ENCODE results near the gene NKAIN4.

Gene NKAIN4

GRCh38 chr20:63288581-63289251, 34.5 kb upstream of the NKAIN4 start:
- no peak overlapping the region for H3K27ac ChIP-seq
- no peak for TF ChIP-seq ZFX (IDR thresholded peaks at IDR 0.05; ENCODE audit: borderline replicate concordance)
- no peak for TF ChIP-seq CTCF (IDR thresholded peaks at IDR 0.05)

DNA sequence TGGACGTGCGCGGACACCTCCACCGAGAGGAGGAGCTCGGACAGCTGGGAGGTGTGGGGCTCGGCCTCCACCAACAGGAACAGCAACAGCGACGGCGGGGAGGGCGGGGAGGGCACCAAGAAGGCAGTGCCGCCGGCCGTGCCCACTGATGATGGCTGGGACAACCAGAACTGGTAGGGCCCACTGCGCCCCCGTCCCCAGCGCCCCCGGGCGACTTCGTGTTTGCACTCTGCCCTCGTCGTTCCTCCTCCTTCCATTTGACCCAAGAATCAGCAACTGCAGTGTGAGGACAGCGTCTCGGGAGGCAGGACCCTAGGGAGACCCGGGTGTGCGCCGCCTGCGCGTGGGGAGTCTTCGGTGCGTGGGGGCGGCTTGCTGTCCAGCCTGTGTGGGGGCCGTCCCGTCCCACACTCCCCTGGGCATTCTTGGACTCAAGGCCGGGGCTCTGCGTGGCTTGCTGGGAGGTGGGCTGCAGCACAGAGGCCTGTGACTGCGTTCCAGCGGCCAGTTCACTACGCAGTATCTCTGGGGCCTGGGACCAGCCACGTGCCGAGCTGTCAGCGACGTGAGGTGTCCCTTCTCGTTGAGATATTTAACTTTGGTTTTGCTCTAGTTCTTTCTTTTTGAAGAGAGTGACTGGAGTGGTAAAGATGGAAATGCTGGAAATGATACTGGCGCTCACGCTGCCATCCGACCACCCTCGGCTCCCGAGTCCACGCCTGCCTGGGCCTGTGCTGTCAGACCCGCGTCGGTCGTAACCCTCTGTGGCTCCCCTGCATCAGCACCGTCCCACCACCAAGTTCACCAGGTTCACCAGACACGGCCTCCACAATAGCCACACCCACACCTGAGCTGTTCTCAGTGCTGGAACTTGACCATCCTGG, 33.7 kb upstream of the NKAIN4 start:
- no peak for TF ChIP-seq ZFX (IDR thresholded peaks at IDR 0.05; ENCODE audit: borderline replicate concordance)
- TF ChIP-seq CTCF (IDR thresholded peaks at IDR 0.05) = no peak
- no peak overlapping the region for H3K27ac ChIP-seq

DNA sequence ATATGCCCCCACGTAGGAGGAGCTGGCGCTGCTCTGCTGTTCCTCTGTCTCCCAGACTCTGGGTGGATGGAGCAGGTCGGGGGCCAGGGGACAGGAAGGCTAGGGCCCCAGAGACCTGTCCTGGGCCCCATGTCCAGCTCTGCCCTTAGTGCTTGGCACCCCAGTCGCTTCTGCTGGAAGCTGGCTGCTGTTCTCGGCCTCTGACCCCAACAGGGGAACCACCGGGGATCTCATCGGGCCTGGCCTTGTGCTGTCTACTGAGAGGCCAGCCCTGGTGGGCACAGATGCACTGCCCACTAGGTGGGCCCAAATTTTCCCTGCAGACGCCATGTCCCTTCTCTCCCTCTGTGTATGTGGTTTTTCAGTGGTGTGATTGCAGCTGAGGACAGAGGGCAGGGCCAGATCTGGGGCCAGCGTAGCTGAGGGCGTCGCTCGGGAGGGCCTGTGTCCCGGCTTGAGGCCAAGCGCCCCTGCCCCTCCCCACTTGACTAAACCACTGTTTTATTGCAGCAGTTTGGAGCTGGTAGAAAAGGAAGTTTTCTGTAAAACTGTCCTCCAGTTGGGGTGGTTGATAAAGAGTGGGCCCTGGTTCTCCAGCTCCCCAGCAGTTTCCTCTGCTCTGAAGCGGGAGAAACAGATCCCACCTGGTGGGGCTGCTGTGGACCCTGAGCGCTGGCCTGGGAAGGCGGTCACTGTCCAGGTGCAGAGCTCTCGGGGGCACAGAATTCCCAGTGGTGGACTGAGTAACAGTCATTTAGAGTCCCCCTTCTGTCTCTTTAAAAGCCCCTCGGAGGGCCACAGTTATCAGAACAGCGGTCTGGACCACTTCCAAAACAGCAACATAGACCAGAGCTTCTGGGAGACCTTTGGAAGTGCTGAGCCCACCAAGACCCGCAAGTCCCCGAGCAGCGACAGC, 32.8 kb upstream of the NKAIN4 start:
- no peak overlapping the region for H3K27ac ChIP-seq
- TF ChIP-seq ZFX (IDR thresholded peaks at IDR 0.05; ENCODE audit: borderline replicate concordance) = no peak
- TF ChIP-seq CTCF (IDR thresholded peaks at IDR 0.05) = no peak

- no peak for TF ChIP-seq ZFX (IDR thresholded peaks at IDR 0.05; ENCODE audit: borderline replicate concordance)
- no peak overlapping the region for H3K27ac ChIP-seq
Measured at GRCh38 chr20:63285636-63286615, 31.7 kb upstream of the NKAIN4 start.

DNA sequence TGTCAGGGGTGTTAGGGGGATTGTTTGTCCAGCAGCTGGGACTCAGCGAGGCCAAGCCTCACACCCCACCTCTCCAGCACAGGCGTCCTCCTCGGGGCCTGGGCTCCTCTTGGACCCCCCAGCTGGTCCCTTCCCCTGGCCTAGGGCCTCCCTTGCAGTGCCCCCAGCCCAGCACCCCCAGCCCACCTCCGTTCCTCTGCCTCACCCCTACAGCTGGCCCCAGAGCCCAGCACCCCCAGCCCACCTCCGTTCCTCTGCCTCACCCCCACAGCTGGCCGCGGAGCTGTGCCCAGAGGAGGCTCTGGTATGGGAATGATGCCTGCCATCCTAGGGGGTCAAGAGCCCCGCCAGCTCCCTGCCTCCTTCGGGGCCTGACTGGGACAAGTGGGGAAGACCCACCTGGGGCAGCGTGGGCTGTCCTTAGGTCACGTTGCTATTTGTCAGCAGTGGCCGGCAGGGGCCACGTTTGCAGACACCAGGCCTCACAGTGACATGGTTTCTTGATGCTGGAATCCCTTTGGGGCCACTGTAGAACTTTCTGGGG, 30.8 kb upstream of the NKAIN4 start:
- no peak for TF ChIP-seq ZFX (IDR thresholded peaks at IDR 0.05; ENCODE audit: borderline replicate concordance)
- no peak for TF ChIP-seq CTCF (IDR thresholded peaks at IDR 0.05)
- H3K27ac ChIP-seq = no peak overlapping the region

DNA sequence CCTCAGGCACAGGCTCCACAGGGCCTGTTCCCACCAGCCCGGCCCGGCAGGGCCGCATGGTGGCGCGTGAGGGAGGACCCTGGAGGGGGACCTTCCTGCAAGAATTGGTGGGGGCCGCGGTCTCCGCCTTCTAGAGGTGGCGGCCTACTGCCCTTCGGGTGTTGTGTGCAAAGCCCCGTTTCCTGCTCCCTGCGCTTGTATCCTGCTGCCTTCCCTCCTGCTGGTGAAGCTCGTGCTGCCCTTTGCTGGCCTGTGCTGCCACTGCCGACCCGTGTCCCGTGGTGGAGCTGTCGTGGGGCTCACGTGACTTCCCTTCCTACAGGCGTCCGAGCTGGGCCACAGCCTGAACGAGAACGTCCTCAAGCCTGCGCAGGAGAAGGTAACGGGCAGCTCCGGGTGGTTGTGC, 30.3 kb upstream of the NKAIN4 start:
- TF ChIP-seq ZFX (IDR thresholded peaks at IDR 0.05; ENCODE audit: borderline replicate concordance) (no peak), CTCF (IDR thresholded peaks at IDR 0.05) (no peak)
- H3K27ac ChIP-seq = no peak overlapping the region

Data from 22Rv1 (cell line).